H9 (cell line): ENCODE results near the gene TRPM3. TPM values are rescaled to one million over a fixed set of nuclear protein-coding genes. Genes with fewer than 3 reads are reported as not detected.

ENCODE experiments used
- DNase-seq: peaks from one replicate; pipeline ENCODE4 v3.0.0-alpha.2; 2017
- H2AFZ ChIP-seq: one replicate; pipeline ENCODE4 v1.6.1; 2013; ENCODE audit warnings: mild to moderate bottlenecking, low read length, control low read depth, moderate library complexity
- H2AK5ac ChIP-seq: 2 replicates; pipeline ENCODE4 v1.6.1; 2013; ENCODE audit warnings: low read length, control low read depth, mixed read lengths; ENCODE audit not compliant: insufficient read length
- H2BK120ac ChIP-seq: one replicate; pipeline ENCODE4 v1.6.1; 2013; ENCODE audit warnings: low read depth, mild to moderate bottlenecking, low read length, control low read depth, inconsistent platforms; ENCODE audit not compliant: poor library complexity, severe bottlenecking
- H2BK12ac ChIP-seq: 2 replicates; pipeline ENCODE4 v1.6.1; 2013; ENCODE audit warnings: low read length, control low read depth, mixed read lengths, low read depth; ENCODE audit not compliant: insufficient read length
- H2BK15ac ChIP-seq: 2 replicates; pipeline ENCODE4 v1.6.1; 2013; ENCODE audit warnings: low read depth, low read length, control low read depth
- H2BK20ac ChIP-seq: one replicate; pipeline ENCODE4 v1.6.1; 2013; ENCODE audit warnings: low read depth, mild to moderate bottlenecking, low read length, control low read depth, inconsistent platforms; ENCODE audit not compliant: poor library complexity, severe bottlenecking
- H2BK5ac ChIP-seq: 2 replicates; pipeline ENCODE4 v1.6.1; 2013; ENCODE audit warnings: low read length, control low read depth, mixed read lengths; ENCODE audit not compliant: insufficient read length
- H3K14ac ChIP-seq: 2 replicates; pipeline ENCODE4 v1.6.1; 2013; ENCODE audit warnings: low read length, control low read depth; ENCODE audit not compliant: insufficient read depth
- H3K18ac ChIP-seq: 2 replicates; pipeline ENCODE4 v1.6.1; 2013; ENCODE audit warnings: low read depth, mild to moderate bottlenecking, mixed read lengths, low read length, control low read depth; ENCODE audit not compliant: insufficient read length
- H3K23ac ChIP-seq: 2 replicates; pipeline ENCODE4 v1.6.1; 2013; ENCODE audit warnings: low read length, control low read depth, mixed read lengths, low read depth; ENCODE audit not compliant: insufficient read length
- H3K23me2 ChIP-seq: 2 replicates; pipeline ENCODE4 v1.6.1; 2013; ENCODE audit warnings: low read depth, mild to moderate bottlenecking, mixed read lengths, low read length, control low read depth; ENCODE audit not compliant: insufficient read length, poor library complexity, severe bottlenecking
- H3K27ac ChIP-seq: 2 replicates; pipeline ENCODE4 v1.5.1; 2013; ENCODE audit warnings: low read length, control low read depth, mixed read lengths, low read depth; ENCODE audit not compliant: insufficient read length
- H3K27me3 ChIP-seq: 2 replicates; pipeline ENCODE4 v1.6.1; 2013; ENCODE audit warnings: low read length, control low read depth, inconsistent platforms; ENCODE audit not compliant: insufficient read depth
- H3K4ac ChIP-seq: 2 replicates; pipeline ENCODE4 v1.6.1; 2013; ENCODE audit warnings: low read depth, mild to moderate bottlenecking, control low read depth, inconsistent platforms, low read length, moderate library complexity
- H3K4me1 ChIP-seq: 2 replicates; pipeline ENCODE4 v1.6.1; 2013; ENCODE audit warnings: low read length, control low read depth, inconsistent platforms; ENCODE audit not compliant: insufficient read depth
- H3K4me2 ChIP-seq: 2 replicates; pipeline ENCODE4 v1.6.1; 2013; ENCODE audit warnings: low read length, control low read depth, mixed read lengths; ENCODE audit not compliant: insufficient read length, insufficient read depth
- H3K56ac ChIP-seq: 2 replicates; pipeline ENCODE4 v1.6.1; 2013; ENCODE audit warnings: low read depth, mild to moderate bottlenecking, mixed read lengths, low read length, control low read depth; ENCODE audit not compliant: insufficient read length
- H3K79me1 ChIP-seq: 2 replicates; pipeline ENCODE4 v1.6.1; 2013; ENCODE audit warnings: low read depth, mild to moderate bottlenecking, moderate library complexity, low read length, control low read depth, inconsistent platforms; ENCODE audit not compliant: insufficient read depth, poor library complexity, severe bottlenecking
- H3K79me2 ChIP-seq: 2 replicates; pipeline ENCODE4 v1.6.1; 2013; ENCODE audit warnings: low read length, control low read depth, inconsistent platforms; ENCODE audit not compliant: insufficient read depth
- H3K9ac ChIP-seq: 2 replicates; pipeline ENCODE4 v1.6.1; 2013; ENCODE audit warnings: low read length, control low read depth, mixed read lengths; ENCODE audit not compliant: insufficient read length; ENCODE audit errors: extremely low read depth
- H3K9me3 ChIP-seq: one replicate; pipeline ENCODE4 v1.6.1; 2013; ENCODE audit warnings: low read depth, low read length, inconsistent platforms; ENCODE audit not compliant: control insufficient read depth
- H3T11ph ChIP-seq: one replicate; pipeline ENCODE4 v1.6.1; 2013; ENCODE audit warnings: mild to moderate bottlenecking, low read length, control low read depth, inconsistent platforms
- H4K20me1 ChIP-seq: one replicate; pipeline ENCODE4 v1.6.1; 2013; ENCODE audit not compliant: control insufficient read depth, insufficient read length, insufficient read depth
- H4K5ac ChIP-seq: 2 replicates; pipeline ENCODE4 v1.6.1; 2013; ENCODE audit warnings: low read depth, mild to moderate bottlenecking, mixed read lengths, low read length, control low read depth; ENCODE audit not compliant: insufficient read length
- H4K8ac ChIP-seq: replicated peaks from 2 replicates; pipeline ENCODE4 v1.6.1; 2013; ENCODE audit warnings: low read length, control low read depth, mixed read lengths, low read depth; ENCODE audit not compliant: insufficient read length
- H4K91ac ChIP-seq: 2 replicates; pipeline ENCODE4 v1.6.1; 2013; ENCODE audit warnings: low read depth, mild to moderate bottlenecking, moderate library complexity, mixed read lengths, low read length, control low read depth; ENCODE audit not compliant: insufficient read length
- H3K27ac Mint-ChIP-seq, 3 experiments: 2 replicates in 2 of 3; 3 replicates in 1 of 3; pipeline ENCODE4 v1.8.0; 2020 to 2021; ENCODE audit warnings: mixed read lengths in 3 of 3, mild to moderate bottlenecking in 1 of 3, moderate library complexity in 1 of 3
- H3K27me3 Mint-ChIP-seq: 2 replicates; pipeline ENCODE4 v1.8.0; 2021; ENCODE audit warnings: low read depth, mild to moderate bottlenecking, moderate library complexity, mixed read lengths
- H3K36me3 Mint-ChIP-seq, 3 experiments: 2 replicates in 2 of 3; 3 replicates in 1 of 3; pipeline ENCODE4 v1.8.0; 2020 to 2021; ENCODE audit warnings: low read depth in 3 of 3, mixed read lengths in 3 of 3; ENCODE audit not compliant: insufficient read depth in 1 of 3
- H3K4me1 Mint-ChIP-seq, 2 experiments: 2 replicates each; pipeline ENCODE4 v1.8.0; 2020; ENCODE audit warnings: mixed read lengths in 2 of 2
- H3K4me3 Mint-ChIP-seq, 2 experiments: 2 replicates in 1 of 2; 3 replicates in 1 of 2; pipeline ENCODE4 v1.8.0; 2020 to 2021; ENCODE audit warnings: mild to moderate bottlenecking in 2 of 2, mixed read lengths in 2 of 2, moderate library complexity in 1 of 2
- H3K9me3 Mint-ChIP-seq, 2 experiments: 2 replicates in 1 of 2; 3 replicates in 1 of 2; pipeline ENCODE4 v1.8.0; 2020; ENCODE audit warnings: mild to moderate bottlenecking in 2 of 2, mixed read lengths in 2 of 2, moderate library complexity in 1 of 2
- CTCF ChIP-seq: fragments of 200-600 bp; sonication (generic); conservative IDR thresholded peaks from 3 replicates; pipeline ENCODE4 v1.8.0; 2021; ENCODE audit warnings: antibody characterized with exemption, mild to moderate bottlenecking
- WGBS: extraction: QIAGEN DNeasy Blood & Tissue Kit; methylation state at CpG from one replicate; pipeline ENCODE4 v1.1.7; 2013; ENCODE audit warnings: missing lambda C conversion rate, low lambda C conversion rate, mixed read lengths; ENCODE audit not compliant: insufficient read length; ENCODE audit errors: extremely low coverage; 5-methylcytosine and 5-hydroxymethylcytosine counted together
- total RNA-seq: library from RNA; stranded (reverse); gene quantifications from 2 replicates; pipeline ENCODE4 v1.2.1, GENCODE V29; 2021

TRPM3 gene
- total RNA-seq, 1 experiment from 2014 or later, result 10.3 TPM

GRCh38 chr9:70950270-70950669 lies 171.2 kb downstream of the TRPM3 start:
- no peaks in the 10 kb centered on the region for H3K23me2 ChIP-seq
- DNase-seq, result no peak
- no peaks in the 10 kb centered on the region for H3K36me3 Mint-ChIP-seq

More at GRCh38 chr9:70950270-70950669, 171.2 kb downstream of the TRPM3 start:
- Histone ChIP-seq H3K23ac (no peak overlapping the region), H2BK15ac (no peak overlapping the region), H3T11ph (no peak overlapping the region), H4K5ac (no peak overlapping the region), H2BK20ac (no peak overlapping the region), H4K91ac (no peak overlapping the region), H3K4me1 (no peaks in the 10 kb centered on the region; the same call in 1 of the 2 replicates), H3K27ac (no peak overlapping the region), H2AFZ (no peak overlapping the region), H2BK12ac (no peak overlapping the region), H4K20me1 (no peaks in the 10 kb centered on the region), H3K4ac (no peak overlapping the region), H2AK5ac (no peak overlapping the region), H2BK5ac (no peak overlapping the region), H2BK120ac (no peak overlapping the region), H3K14ac (no peak overlapping the region), H3K9ac (no peak overlapping the region), H3K4me2 (no peak overlapping the region), H4K8ac (no peak overlapping the region), H3K18ac (no peak overlapping the region), H3K79me2 (no peaks in the 10 kb centered on the region), H3K27me3 (no peaks in the 10 kb centered on the region), H3K79me1 (no peaks in the 10 kb centered on the region), H3K9me3 (no peaks in the 10 kb centered on the region), H3K56ac (no peak overlapping the region)
- Mint-ChIP-seq H3K27ac (peak overlapping the region in 1 of 3 experiments; percentile 22; a peak in 2 of 7 replicates), H3K27me3 (no peaks in the 10 kb centered on the region), H3K4me1 (peaks cover 37 to 43% of the 10 kb centered on the region in 2 experiments), H3K9me3 (no peaks in the 10 kb centered on the region), H3K4me3 (no peak overlapping the region)
- WGBS, result no CpG with 5 or more reads among the region's 2 CpGs
- no peak for TF ChIP-seq CTCF
